ENCODE data around the gene FEZF1. TPM values are rescaled to one million over a fixed set of nuclear protein-coding genes. Genes with fewer than 3 reads are reported as not detected.
A peak's percentile ranks its signal among the peaks of the same experiment; 100 is the strongest.

Gene FEZF1
- total RNA-seq, 1 experiment from 2014 or later: 114 TPM

DNA sequence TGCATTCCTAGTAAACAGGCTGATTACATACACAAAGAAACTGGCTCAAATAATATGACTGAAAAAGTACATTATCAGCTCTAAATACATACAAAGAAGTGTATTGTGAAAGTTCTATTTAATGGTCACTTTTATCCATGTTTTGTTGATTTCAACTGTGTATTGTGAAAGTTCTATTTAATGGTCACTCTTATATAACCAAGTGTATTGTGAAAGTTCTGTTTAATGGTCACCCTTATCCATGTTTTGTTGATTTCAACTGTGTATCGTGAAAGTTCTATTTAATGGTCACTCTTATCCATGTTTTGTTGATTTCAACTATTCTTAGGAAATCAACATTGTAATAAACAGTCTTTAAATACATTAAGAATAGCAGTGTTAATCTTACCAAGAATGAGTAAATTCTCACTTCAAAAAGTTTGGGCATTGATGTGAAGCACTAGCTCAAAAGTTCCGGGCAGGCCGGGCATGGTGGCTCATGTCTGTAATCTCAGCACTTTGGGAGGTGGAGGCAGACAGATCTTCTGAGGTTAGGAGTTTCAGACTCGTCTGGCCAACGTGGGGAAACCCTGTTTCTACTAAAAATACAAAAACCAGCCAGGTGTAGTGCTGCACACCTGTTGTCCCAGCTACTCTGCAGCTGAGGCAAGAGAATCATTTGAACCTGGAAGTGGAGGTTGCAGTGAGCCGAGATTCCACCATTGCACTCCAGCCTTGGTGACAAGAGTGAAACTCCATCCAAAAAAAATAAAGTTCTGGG is 34.8 kb upstream of the FEZF1 start:
- no TSS peak for BruUV-seq (replicated peaks)
- no peaks in the 10 kb centered on the region for H3K36me3 ChIP-seq (ENCODE audit: insufficient read depth, low read length, poor library complexity, severe bottlenecking)
- H3K27me3 ChIP-seq (replicated peaks; ENCODE audit: insufficient read depth, low read depth, low read length, poor library complexity): no peaks in the 10 kb centered on the region
- ChIA-PET CTCF (no interaction called here), POLR2A (ENCODE audit: low non-redundant PET) (no interaction called here)
- intact Hi-C loops (cut with micrococcal nuclease; ENCODE audit: unreplicated experiment): no loop called here
- H3K4me3 ChIP-seq (ENCODE audit: low read depth, low read length, poor library complexity, severe bottlenecking): no peak overlapping the region
- no peaks in the 10 kb centered on the region for H3K9me3 ChIP-seq (ENCODE audit: low read depth, low read length, poor library complexity, severe bottlenecking)
- DNase-seq (ENCODE audit: low spot score): no peak
- peaks cover 20% of the 10 kb centered on the region for H3K4me1 ChIP-seq (ENCODE audit: insufficient read depth, low read length, poor library complexity, severe bottlenecking)
- TF ChIP-seq EZH2 (IDR thresholded peaks at IDR 0.05; ENCODE audit: borderline replicate concordance, low read depth, low read length, poor library complexity, severe bottlenecking) (no peak), CTCF (conservative IDR thresholded peaks at IDR 0.05; ENCODE audit: low read depth, low read length) (no peak)
- H3K27ac ChIP-seq (ENCODE audit: low read depth, low read length, poor library complexity, severe bottlenecking): no peak overlapping the region

DNA sequence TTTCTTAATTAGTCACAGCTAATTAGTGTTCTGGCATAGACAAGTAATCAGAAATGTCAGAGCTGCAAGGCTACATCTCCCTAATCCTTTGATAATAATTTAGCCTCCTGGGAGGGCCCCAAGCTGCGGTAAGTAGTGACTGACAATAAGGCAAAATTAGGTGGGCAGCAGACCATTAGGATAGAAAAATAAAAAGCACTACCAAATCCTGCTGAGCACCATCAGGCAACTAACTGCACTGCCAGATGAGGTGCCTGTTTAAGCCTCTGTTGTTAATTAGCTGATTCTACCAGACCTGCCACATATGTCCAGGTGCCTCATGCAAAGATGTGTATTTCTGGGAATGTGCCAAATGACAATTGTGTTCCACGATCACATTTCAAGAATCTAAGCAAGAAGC is 32.5 kb upstream of the FEZF1 start:
- no peak overlapping the region for H3K27ac ChIP-seq (ENCODE audit: low read depth, low read length, poor library complexity, severe bottlenecking)

DNA sequence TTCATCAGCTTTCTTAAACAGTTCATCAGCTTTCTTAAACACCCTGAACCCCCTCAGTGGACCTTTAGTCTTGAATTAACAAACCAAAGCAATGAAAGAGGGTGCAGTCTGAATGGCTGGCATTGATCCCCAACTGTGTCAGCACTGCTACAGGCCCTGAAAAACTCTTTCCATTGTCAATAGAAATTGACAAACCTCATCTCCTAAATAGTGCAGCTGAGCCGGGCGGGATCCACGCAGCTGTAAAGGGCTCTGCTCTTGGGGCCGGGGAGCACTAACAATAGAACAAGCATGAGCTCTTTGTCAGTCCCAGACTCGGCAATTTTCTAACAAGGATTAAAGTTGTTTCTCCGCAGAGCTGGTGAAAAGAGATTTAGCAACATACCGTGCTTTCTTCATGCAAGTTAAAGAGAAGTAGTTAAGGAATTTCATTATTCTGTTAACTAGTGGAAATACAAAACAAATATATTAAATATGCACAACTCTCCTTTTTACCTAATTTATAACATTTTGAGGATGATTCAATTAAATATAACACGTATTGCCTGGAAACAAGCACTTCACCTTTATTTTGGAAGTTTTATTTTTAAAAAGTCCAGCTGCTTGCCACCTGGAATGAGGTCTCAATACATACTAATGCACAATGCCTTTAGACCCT is 24.7 kb upstream of the FEZF1 start:
- no peaks in the 10 kb centered on the region for H3K36me3 ChIP-seq (ENCODE audit: insufficient read depth, low read length, poor library complexity, severe bottlenecking)
- ChIA-PET CTCF (no interaction called here), POLR2A (ENCODE audit: low non-redundant PET) (no interaction called here)
- no peaks in the 10 kb centered on the region for H3K9me3 ChIP-seq (ENCODE audit: low read depth, low read length, poor library complexity, severe bottlenecking)
- intact Hi-C loops (cut with micrococcal nuclease; ENCODE audit: unreplicated experiment): no loop called here
- H3K27me3 ChIP-seq (replicated peaks; ENCODE audit: insufficient read depth, low read depth, low read length, poor library complexity): no peaks in the 10 kb centered on the region
- no peak for TF ChIP-seq CTCF (conservative IDR thresholded peaks at IDR 0.05; ENCODE audit: low read depth, low read length)
- H3K27ac ChIP-seq (ENCODE audit: low read depth, low read length, poor library complexity, severe bottlenecking): no peak overlapping the region
- H3K4me3 ChIP-seq (ENCODE audit: low read depth, low read length, poor library complexity, severe bottlenecking): no peak overlapping the region
- BruUV-seq (replicated peaks): no TSS peak
- no peak for DNase-seq (ENCODE audit: low spot score)
- H3K4me1 ChIP-seq (ENCODE audit: insufficient read depth, low read length, poor library complexity, severe bottlenecking): no peaks in the 10 kb centered on the region

More for the DNA sequence above, 32.5 kb upstream of the FEZF1 start:
- intact Hi-C loops (cut with micrococcal nuclease; ENCODE audit: unreplicated experiment): no loop called here
- H3K4me3 ChIP-seq (ENCODE audit: low read depth, low read length, poor library complexity, severe bottlenecking): no peak overlapping the region
- H3K27me3 ChIP-seq (replicated peaks; ENCODE audit: insufficient read depth, low read depth, low read length, poor library complexity): no peaks in the 10 kb centered on the region
- peaks cover 16% of the 10 kb centered on the region for H3K4me1 ChIP-seq (ENCODE audit: insufficient read depth, low read length, poor library complexity, severe bottlenecking)
- ChIA-PET CTCF (no interaction called here), POLR2A (ENCODE audit: low non-redundant PET) (no interaction called here)
- no peaks in the 10 kb centered on the region for H3K36me3 ChIP-seq (ENCODE audit: insufficient read depth, low read length, poor library complexity, severe bottlenecking)
- H3K9me3 ChIP-seq (ENCODE audit: low read depth, low read length, poor library complexity, severe bottlenecking): no peaks in the 10 kb centered on the region
- no TSS peak for BruUV-seq (replicated peaks)
- no peak for TF ChIP-seq CTCF (conservative IDR thresholded peaks at IDR 0.05; ENCODE audit: low read depth, low read length)
- TF ChIP-seq EZH2 (IDR thresholded peaks at IDR 0.05; ENCODE audit: borderline replicate concordance, low read depth, low read length, poor library complexity, severe bottlenecking): no peak
- DNase-seq (ENCODE audit: low spot score): peak; percentile 52

Measured in A673 (cell line).